ENCODE measurements around the gene GNB1L. TPM values are rescaled to one million over a fixed set of nuclear protein-coding genes. Genes with fewer than 3 reads are reported as not detected.

Gene GNB1L
- total and polyA plus RNA-seq, 9 of the 15 experiments (the other 6 are each of a cell fraction or from before 2014, with no cell fraction given): 0.56 to 50.5 (median 10.2) TPM

GRCh38 chr22:19757140-19757984, 97.3 kb downstream of the GNB1L start (continued):
- TF ChIP-seq ZNF408 (CRISPR knock-in tag; IDR thresholded peaks at IDR 0.05; ENCODE audit: low read depth) (no peak), MYNN (IDR thresholded peaks at IDR 0.05) (no peak), MYNN (CRISPR knock-in tag; IDR thresholded peaks at IDR 0.05) (no peak; the same call in 1 of the 2 replicates), ZBED1 (IDR thresholded peaks at IDR 0.05) (no peak), HNRNPK (IDR thresholded peaks at IDR 0.05; ENCODE audit: low read depth, low read length, poor library complexity, severe bottlenecking) (no peak), FIP1L1 (IDR thresholded peaks at IDR 0.05; ENCODE audit: low read depth, low read length, poor library complexity, severe bottlenecking) (no peak), ZNF586 (CRISPR knock-in tag; conservative IDR thresholded peaks at IDR 0.05) (no peak), ESRRB (CRISPR knock-in tag; IDR thresholded peaks at IDR 0.05; ENCODE audit: borderline replicate concordance) (no peak), ZBTB9 (CRISPR knock-in tag; IDR thresholded peaks at IDR 0.05) (no peak), HMGXB4 (CRISPR knock-in tag; IDR thresholded peaks at IDR 0.05) (no peak), NFXL1 (CRISPR knock-in tag; IDR thresholded peaks at IDR 0.05) (no peak), KLF6 (CRISPR knock-in tag; IDR thresholded peaks at IDR 0.05; ENCODE audit: borderline replicate concordance) (no peak), ZNF274 (IDR thresholded peaks at IDR 0.05; ENCODE audit: borderline replicate concordance, low read depth, low read length) (no peak), MLX (CRISPR knock-in tag; conservative IDR thresholded peaks at IDR 0.05) (peak in 1 of 2 experiments; percentile 71; a peak in 1 of 4 replicates), MEIS2 (IDR thresholded peaks at IDR 0.05; ENCODE audit: partially characterized antibody) (peak; percentile 90)
- TF ChIP-seq, protein P1, sequence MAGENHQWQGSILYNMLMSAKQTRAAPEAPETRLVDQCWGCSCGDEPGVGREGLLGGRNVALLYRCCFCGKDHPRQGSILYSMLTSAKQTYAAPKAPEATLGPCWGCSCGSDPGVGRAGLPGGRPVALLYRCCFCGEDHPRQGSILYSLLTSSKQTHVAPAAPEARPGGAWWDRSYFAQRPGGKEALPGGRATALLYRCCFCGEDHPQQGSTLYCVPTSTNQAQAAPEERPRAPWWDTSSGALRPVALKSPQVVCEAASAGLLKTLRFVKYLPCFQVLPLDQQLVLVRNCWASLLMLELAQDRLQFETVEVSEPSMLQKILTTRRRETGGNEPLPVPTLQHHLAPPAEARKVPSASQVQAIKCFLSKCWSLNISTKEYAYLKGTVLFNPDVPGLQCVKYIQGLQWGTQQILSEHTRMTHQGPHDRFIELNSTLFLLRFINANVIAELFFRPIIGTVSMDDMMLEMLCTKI (IDR thresholded peaks at IDR 0.05; ENCODE audit: partially characterized antibody): no peak
